Smooth muscle cell of trachea (primary cell): Measurements from ENCODE around the gene PDE4B. TPM values are rescaled to one million over a fixed set of nuclear protein-coding genes. Genes with fewer than 3 reads are reported as not detected.

ENCODE experiments used
- total RNA-seq: library from RNA; depleted of rRNA; stranded (reverse); fragments of >200 nt; gene quantifications from 2 replicates; pipeline ENCODE4 v1.2.1, GENCODE V29; 2014

The PDE4B gene
- total RNA-seq, result 13.7 and 15.3 TPM in 2 replicates

DNA sequence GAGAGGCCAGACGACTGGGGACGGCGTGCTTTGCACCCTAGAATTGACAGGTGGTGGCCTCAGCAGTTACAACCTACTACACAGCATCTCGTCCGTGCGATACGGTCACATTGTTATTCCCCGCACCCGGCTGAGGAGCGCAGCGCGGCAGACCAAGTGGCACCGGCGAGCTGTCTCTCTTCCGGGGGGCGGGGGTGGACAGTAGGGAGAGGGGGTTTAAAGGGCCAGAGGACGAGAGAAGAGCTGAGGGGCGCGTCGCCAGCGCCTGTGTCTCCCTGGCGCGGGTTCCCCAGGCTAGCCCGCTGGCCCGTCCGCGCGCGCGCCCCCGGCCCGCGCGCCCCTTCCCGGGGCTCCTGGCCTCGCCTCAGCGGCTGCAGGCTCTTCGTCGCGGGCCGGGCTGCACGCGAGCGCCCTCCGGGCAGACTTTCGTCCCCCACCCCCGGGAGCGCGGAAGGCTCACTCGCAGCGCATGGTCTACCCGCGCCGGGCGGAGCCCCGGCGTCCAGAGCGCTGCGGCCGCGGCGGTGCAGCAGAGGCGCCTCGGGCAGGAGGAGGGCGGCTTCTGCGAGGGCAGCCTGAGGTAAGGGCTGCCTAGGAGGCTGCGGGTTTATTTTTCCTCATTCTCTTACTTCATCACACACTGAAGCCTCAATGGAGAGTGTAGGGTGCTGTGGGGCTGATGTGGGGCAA, at the start of gene PDE4B:
TSS of gene PDE4B (plus strand) at position 227 of the 690 bp plus-strand sequence.

